ENCODE results near the gene SREBF1.
A peak's percentile ranks its signal among the peaks of the same experiment; 100 is the strongest.

Gene SREBF1

DNA sequence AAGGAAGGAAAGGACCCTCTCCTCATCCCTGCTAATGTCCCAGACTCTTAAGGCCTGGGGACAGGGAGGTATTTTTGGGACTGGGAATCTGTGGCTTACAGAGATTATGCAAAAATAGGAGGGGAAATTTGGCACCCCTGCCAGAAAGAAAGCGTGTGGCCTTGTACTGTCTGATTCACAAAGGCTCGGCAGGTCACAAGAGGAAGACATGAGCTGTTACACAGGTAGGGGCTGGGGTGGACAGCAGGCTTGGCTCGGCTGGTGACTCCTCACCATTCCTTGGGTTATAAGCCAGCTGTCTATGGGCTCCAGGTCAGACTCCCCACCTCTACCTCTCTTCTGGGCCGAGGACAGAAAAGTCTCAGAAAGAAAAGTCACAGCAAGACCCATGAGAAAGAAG lies 20.7 kb upstream of the SREBF1 start:
- DNase-seq, result no peak

DNA sequence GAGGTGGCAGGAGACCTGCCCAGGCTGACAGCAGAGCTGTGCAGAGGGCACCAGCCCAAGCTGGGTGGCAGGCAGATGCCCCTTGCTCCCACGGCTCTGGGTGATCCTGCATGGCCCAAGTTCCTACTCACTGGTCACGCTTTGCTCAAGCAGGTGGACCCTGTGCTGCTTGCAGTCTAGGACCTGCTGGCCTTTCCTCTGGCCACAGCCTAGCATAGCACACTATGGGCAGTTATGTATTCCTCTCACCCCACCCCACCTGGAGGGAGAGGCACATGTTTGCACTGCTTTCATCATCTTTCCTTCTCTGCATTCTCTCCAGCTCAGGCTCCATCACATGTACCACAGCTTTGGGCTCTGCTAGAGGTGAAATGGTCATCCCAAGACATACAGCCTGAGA lies 19.6 kb upstream of the SREBF1 start:
- no peak for DNase-seq

DNA sequence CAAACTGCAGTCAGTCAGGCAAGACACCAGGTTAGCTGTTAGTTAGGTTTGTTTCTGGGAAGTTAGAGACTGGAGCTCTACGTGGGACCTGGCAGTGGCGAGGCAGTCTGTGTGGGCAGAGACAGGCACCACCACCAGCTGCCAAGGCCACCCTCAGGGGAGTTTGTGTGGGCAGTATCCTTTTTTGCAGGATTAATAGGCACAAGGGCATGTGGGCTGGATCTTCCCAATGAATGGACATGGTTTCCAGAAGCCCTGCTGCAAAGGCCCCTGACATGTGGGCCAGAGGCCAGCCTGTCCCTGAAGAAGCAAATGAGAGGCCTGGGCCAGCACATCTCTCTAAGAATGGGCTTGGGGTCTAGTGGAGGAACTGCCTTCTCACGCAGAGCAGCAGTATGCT lies 19.2 kb upstream of the SREBF1 start:
- DNase-seq, result no peak

DNA sequence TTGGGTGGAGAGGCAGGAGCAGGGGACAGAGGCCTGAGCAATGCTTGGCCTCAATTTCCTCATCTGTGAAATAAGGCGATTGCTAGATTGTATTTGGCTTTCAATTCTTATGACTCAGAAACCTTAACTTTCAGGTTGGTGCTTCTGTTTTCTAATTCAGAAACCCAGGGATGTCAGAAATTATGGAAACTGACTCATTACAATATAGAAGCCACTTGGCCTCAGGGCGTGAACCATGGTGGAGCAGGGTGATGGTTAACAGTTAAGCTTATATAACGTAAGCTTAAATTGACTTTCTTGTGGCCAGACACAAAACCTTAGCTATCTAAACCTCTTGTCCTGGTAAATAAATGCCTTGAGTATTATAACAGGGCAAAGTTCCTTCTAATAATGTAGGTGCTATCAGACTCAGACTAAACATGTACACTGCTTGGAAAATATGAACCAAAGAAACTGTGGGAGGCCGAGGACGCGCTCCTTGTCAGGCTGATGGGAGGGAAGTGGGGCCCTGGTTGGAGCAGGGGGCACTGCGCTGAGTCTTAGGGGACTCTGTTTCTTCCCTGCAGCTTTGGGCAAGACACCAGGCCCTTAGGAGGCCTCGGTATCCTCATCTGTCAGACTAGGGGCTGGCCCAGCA lies 17.1 kb upstream of the SREBF1 start:
- DNase-seq, result no peak

DNA sequence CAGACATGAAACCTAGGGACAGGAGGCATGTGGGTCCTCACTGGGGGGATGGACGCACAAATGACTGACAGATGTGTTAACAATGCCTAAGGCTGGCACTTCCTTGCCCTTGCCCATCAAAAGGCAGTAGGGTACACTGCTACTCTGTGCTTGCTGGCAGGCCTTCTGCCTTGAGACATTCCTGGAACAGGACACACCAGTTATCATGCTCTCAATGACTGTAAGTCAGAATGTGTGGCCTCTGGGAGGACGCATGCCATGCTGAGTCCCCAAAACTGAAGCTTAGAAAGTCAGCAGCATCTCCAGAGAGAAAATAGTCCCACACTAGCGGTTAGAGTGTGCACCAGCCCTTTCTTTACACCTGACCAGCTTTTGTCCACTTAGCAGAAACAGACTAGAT lies 16.1 kb upstream of the SREBF1 start:
- DNase-seq, result no peak

DNA sequence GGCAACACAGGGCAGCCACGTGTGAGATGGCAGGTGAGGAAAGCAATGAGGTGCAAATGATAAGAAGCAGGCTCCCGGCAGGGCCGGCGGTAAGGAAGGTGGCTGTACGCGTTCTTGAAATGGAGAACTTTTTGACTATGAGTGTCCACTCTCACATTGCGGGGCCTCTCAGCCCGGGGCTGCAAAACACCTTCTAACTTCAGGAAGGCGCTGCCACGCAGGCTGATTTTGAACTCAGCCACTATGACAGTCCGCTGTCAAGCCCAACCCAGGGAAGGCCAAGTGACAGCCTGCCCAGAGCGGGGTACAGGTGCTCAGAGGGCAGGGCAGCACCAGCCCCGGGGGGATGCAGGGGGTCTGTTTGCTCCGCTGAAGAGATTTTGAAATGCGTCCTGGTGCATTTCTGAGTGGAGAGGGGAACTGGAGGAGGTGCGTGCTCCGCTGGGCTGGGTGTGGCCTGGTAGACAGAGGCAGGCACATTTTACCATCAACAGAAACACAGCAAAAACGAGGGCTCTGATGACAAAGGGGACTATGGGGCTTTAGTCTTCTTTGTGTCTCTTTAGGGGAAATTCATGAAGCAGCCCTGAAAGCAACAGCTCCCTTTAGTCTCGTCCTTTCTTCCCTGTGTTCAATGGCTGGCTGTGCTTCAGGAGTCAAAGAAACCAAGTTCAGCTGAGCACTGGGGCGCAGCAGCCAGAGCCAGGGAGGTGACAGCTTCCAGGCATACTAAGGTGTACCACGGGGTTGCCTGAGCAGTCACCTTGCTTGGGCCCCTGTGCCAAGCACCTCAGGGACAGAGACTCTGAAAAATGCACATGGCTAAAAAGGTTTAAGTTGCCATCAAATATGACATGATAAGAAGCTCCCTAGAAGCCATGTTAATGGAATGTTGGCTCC lies 14.6 kb upstream of the SREBF1 start:
- DNase-seq, result no peak

DNA sequence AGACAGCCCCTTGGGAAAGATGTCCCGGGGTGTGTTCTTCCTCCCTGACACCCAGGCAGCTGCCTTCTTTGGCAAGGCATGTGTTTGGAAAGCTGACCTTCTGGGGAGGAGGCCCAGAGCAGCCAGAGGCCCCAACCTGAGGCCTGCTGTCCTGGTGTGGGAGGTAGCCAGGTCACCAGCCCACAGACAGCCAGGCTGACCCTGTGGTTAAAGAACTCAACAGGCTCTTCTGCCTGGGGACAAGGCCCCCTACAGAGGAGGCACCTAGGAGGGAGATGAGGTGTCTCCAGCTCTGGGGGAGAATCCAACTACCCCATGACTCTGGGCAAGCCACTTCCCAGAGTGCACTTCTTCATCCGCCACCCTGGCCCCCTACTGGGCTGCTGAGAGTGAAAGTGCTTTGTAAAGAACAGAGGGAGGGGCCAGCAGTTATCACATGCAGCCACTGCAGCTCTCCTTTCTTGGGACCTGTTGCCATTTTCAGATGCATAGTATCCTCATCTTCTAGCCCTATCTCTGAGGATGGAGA lies 13.1 kb upstream of the SREBF1 start:
- peak; percentile 53 for DNase-seq

DNA sequence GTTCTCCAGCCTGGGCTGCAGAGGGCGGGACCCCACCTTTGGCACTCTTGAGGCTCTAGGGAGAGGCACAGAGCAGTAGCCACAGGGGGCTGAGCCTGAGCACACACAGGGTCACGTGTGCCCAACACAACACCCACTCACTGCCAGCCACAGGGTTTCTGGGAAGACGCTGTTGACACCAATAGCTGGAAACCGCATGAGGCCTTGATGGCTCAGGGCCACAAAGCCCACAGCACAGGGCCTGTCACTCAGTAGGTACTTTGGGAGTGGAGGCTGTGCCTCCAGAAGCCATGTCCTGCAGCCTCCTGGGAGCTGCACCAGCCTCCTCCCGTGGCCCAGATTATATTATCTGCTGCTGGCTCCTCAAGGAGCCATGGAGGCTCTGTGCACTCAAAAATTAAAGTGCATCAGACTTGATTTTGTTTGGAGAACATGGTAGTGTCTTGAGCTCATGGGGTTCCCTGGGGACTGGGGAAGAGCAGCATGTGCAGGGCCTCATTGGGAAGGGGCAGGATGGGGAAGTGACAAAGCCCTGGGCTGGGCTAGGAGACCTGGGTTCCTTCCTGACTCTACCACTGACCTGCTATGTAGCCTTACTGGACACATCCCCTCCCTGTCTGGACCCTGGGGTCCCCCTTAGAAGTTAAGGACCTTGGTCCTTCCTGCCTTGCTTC lies 12.5 kb upstream of the SREBF1 start:
- DNase-seq, result peak; percentile 71

DNA sequence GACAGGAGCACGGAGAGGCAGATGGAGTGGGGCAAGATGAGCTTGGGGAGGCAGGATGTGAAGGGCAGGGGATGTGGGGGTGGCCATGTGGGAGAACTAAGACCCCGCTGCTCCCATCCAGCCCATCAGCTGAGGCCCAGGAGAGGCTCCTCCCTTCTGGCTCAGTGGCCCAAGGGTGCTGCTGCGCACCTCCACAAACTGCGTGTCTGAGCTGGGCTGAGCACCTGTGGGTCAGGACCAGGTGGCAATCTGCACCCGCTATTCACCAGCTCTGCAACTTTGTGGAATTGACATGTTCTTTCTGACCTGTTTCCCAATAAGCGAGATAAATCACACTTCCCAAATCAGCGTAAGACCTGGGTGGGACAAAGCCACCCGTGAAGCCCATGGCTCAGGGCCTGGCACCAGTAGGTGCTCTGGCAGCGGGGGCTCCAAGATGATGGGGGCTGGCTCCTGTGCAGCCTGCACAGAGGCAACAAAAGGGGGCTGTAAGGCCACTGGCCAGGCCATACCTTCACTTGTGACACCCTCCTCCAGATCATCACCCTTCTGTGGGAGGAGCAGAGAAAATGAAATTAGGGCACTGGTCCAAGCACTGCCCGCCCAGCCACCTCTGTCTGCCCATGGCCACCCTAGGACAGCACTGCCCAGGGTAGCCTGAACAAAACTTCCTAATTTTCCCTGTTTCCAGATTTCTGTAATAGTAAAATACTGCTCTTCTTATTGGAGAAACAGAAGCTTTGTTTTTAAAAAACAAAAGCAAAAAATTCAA lies 11.7 kb upstream of the SREBF1 start:
- DNase-seq, result no peak

DNA sequence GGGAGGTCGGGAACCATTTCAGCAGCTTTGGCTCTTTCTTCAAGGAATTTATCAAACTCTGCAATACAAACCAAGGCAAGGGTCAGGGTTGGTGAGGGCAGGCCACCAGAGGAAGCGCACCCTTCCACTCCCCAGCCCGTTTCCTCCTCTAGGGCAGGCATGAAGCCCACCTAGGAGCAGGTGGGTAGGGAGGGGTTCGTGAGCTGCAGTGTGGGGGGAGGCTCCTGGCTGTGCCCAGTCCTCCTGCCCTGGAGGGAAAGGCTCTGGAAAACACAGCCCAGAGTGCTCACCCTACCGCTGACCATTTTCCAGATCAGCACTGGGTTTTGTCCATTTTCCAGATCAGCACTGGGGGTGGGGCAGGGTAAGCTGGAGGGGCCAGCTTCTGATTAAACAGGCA lies 10.9 kb upstream of the SREBF1 start:
- no peak for DNase-seq

DNA sequence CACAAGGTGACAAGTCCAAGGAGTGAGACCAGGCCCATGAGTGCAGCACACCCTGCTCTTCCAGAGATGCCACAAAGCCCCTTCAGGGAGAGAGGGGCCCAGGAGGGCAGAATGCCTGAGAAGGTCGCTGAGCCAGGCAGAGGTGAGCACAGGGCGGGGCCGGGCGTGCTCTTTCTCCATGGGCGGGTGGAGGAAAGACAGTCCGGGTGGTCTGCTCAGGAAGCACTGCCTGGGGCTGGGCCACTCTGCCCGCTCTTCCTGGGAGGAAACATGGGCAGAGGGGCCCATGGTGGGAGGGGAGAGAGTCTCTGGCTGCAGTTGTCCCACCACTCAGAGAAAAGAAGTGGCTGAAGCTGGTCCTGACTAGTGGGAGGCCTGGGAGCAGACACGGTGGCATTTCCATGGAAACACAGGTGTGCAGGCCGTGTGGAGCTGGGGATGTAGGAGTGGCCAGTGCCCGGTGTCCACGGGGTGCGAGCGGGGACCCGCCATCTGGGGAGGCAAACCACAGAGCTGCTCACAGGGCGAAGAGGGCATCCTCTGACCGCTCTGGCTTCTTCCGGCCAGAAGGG lies 10.4 kb upstream of the SREBF1 start:
- no peak for DNase-seq

DNA sequence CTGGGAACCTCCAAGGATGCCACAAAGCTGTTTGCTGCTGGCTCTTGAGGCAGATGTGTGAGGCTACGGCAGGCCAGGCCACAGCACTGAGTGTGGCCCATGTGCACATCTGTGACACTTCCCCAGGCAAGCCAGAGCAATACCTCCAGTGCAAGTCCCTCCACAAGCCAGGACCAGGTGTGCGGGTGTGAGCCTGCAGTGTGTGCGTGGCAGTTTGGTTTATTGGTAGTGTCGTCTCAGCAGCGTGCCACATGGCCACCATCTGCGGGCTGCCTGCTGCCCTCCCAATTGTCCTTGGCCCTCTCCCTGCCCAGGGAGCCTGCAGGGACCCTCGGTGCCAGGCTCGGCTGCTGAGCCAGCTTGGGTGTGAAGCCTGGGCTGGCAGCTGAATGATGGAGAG lies 9.9 kb upstream of the SREBF1 start:
- DNase-seq, result no peak

DNA sequence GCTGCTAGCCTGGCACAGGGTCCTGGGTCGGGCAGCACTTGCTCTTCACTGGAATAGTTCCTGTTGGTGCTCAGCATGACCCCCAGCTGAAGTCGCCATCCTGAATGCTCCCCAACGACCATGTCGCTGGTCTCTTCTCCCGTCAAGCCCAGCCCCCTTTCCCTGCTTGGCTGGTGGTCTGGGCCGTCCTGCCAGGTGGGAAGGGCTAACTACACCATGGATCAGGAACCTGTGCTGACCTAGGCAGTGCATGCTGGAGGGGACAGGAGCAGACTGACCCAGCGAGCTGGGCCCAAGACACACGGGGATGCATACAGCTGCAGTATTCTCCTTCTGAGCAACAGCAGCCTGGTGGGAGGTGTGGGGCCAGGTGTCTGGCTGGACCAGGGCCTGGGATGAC lies 9.2 kb upstream of the SREBF1 start:
- DNase-seq, result no peak

DNA sequence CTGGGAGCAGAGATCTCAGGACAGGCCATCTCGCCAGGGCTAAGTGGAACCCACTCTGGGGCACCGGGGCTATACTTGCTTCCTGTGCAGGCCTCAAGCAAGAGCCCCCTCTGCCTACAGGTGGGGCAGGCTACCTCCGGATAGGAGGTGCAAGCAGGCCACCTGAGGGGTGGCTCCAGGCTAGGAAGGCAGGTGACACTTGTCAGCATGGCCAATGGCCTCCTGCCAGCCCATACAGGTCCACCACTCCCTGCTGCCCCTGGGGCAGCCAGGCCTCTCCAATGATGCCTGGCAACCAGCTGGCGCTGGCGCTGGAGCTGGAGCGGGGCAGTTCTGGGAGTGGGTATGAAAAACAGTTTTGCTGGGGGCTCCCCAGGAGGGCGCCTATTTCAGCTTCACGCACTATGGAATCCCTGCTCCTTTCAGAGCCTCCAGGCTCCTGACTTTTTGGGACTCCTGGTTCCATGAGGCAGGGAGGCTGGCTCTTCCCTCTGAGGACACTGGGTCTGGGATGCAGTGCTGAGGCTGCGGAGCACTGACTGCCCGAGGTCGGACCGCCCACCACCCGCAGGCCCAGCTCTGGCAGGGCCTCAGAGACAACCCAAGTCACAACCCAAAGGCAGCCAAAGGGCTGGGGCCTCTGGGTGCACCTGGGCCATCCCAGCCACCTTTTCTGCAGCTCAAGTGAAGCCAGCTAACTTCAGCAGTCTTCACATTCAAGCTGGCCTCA lies 8.4 kb upstream of the SREBF1 start:
- DNase-seq, result no peak

DNA sequence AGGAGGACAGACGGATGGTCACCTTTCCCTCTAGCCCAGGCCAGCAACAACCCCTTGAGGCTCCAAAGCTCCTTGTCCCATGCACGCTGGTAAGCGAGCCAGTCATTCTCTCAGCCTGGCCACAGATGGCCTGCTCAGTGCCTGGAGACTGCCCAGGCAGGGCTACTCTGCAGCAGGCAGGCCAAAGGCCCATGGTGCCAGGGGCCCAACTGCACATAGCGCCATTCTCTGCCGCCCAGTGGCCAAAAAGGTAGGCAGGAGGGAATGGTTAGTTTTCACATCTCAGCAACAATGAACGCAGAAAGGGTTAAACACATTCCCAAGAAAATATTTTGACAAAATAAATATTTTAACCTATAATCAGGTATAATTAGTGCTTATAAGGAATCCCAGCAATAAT lies 7.7 kb upstream of the SREBF1 start:
- no peak for DNase-seq

DNA sequence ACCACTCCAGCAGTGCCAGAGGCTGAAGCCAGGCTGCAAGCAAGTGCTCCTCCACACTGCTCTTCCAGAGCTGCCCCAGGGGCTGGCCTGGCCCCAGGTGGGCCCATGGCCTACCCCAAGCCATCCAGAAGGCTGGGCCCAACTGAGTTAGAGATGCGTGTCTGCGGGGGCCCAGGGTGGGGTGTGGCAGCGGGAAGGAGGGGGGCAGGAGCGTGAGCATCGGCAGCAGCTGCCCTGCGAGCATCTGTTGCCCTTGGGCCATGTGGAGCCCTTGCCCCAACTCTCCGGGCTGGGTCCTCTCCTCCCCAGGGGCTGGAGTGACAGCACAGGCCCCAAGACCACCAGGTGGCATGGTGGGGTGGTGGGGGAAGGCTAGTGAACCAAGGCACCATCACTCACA lies 7.3 kb upstream of the SREBF1 start:
- DNase-seq, result no peak

DNA sequence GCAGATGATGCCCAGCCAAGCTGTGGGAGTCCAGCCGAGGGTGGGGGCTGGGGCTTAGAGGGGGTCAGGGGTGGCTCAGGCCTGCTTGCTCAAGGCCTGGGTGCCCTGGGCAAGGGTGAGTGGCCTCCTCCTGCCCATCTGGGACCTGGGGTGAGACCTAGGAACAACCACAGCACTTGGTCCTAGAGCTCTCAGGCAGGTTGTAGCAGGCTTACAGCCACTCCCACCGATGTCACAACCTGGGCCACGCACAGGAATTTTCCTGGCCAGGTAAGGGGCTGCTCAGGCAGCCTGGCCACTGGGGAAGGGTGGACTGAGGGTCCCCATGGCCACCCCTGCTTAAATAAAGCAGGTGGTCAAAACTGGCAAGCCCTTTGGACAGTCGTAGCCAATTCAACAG lies 6.3 kb upstream of the SREBF1 start:
- no peak for DNase-seq

DNA sequence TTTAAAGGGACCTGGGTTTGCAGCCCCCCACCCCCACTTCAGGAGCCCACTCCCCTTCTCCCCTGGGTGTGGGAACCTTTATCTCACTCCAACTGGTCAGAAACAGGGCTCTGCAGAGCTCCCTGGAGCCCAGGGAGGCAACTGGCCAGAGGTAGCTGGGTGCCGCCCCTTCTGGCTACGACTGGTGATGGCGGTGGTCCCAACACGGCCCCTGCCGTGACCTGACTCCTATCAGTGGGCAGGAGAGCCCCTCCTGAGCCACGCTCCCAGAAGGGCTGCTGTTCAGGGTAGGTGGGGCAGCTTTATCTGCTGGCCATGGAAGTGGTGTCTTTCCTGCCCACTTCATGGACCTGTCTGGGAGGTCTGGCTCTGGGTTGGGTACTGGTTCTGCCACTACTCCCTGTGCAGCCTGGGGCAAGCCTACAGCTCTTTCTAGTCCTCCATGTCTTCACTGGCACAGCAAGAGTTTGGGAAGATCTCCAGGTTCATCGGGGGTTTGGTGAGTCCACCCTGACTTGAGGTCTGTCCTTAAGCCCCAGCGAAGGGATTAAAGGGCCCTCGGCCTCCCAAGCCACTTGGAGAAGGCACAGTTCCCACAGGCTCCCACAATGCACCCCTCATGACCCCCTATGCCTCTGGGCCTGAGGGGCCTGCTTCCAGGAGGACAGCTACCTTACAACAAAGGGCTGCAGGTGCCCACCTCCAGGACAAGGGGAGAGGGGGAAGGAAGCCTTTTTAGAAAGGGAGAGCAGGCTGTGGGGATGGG lies 5.5 kb upstream of the SREBF1 start:
- no peak for DNase-seq

DNA sequence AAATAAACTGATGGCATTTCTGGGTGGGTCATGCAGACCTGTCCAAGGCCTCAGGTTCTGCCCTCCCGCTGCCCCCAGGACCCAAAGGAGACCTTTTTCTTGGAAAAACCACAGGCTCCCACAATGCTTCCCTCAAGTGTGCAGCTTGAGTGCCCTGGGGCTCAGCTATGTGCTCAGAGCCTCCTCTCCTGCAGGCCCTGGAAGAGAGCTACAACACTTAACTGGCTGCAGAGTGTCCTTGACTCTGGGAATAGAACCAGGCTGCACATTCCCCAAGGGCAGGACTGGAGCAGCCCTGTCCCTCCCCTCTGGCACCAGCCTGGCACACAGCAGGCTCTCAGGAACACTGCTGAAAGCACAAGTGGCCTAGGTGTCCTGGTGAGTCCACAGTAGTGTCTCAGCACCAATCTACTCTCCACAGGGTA lies 4.8 kb upstream of the SREBF1 start:
- no peak for DNase-seq

DNA sequence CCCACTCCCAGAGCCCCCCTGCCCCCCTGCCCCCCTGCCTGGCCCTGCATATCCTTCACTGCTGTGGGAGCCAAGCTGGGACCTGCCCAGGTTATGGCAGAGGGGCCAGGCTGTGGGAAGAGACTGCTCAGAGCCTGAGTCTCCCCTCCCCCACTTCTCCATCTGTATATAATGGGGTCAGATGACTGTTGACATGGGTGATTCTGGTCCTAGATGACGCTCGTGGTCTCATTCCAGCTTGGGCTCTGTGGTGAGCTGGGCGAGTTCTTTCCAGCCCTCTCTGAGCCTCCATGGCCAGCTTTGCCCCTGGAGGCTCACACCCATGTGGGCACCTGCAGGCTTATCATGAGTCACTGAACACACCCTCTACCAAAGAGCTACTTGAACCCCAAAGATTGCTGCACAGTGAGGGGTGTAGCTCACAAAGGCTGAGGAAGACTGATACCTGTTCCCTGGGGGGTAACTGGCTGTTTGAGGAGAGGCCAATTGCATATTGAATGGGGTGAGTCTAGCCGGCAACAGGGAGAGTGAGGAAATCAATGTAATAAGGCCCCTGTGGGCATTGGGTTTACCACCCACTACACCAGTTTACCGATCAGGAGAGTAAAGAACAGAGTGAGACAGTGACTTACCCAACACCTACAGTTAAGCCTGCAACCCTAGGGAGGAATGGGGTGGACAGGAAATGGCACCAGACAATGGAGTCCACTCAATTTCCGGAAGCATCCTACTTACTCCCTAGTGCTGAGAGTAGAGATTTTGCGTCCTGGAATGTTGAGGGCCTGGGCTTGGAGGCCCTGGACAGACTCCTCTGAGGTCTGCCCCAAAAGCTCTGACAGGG lies 4.2 kb upstream of the SREBF1 start:
- no peak for DNase-seq

All from activated CD4-positive, alpha-beta T cell treated with anti-CD3 and anti-CD28 coated beads, Interleukin-2, amount 50 U/mL, for 1 hour (primary cell).